ENCODE data around the gene ZNF581.

Gene ZNF581

GRCh38 chr19:55669418-55670279, 26.2 kb downstream of the ZNF581 start:
- DNase-seq = no peak

GRCh38 chr19:55670280-55671053, 27.0 kb downstream of the ZNF581 start:
- no peak for DNase-seq

- DNase-seq = no peak
Measured at GRCh38 chr19:55671054-55671378, 27.6 kb downstream of the ZNF581 start.

DNA sequence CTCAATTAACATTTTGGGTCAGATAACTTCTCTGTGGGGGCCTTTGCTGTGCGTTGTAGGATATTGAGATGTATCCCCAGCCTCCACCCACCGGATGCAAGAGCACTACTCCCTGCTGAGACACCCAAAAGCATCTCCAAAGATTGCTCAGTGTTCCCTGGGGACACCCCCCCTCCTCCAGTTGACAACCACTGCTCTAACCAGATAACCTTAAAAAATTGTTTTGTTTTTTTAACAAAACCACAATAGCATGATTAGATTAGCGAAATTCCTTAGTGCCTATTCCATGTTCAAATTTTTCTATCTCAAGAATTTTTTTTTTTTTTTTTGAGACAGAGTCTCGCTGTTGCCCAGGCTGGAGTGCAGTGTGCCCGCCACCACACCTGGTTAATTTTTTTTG, 29.0 kb downstream of the ZNF581 start:
- no peak for DNase-seq

- DNase-seq = no peak
Measured at GRCh38 chr19:55673465-55673864, 30.0 kb downstream of the ZNF581 start.

DNA sequence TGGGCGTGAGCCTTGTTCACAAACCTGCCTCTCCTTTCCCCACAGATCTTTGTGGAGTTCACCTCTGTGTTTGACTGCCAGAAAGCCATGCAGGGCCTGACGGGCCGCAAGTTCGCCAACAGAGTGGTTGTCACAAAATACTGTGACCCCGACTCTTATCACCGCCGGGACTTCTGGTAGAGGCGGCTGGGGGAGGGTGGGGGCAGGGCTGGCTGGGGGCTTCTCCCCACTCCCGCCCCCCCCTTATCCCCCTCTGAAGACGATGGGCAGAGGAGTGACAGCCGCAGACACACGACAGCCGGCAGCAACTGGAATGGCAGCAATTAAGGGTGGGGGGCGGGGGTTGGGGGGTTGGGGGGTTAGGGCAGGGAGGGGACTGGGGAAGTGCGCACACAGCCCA, 30.4 kb downstream of the ZNF581 start:
- DNase-seq = no peak

- DNase-seq = no peak
Measured at GRCh38 chr19:55674459-55674840, 31.0 kb downstream of the ZNF581 start.

GRCh38 chr19:55674841-55675660, 31.6 kb downstream of the ZNF581 start, which contains the start of gene EPN1:
Gene EPN1, plus strand, starts transcription at chr19:55675226. Its CDS starts 3,402 bp downstream, at chr19:55678628.
- DNase-seq = peak; percentile 92

- DNase-seq = no peak
Measured at GRCh38 chr19:55675661-55676354, 32.4 kb downstream of the ZNF581 start.

DNA sequence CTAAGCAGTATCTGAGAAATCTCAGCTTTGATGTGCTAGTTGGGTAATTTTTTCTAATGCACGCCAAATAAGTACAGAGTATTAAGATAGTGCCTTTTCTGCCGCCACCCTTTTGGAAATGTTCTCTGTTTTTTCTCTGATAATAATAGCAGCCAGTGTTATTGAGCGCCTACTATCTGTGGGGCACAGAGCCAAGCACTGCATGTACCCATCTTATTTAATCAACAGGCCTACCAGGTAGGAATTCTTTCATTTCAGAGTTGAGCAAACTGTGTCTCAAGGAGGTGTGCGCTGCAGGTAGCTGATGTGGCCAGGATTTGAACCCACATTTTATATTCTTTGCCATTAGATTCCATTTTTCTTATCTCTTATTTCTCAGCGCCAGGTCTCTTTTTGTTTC, 32.9 kb downstream of the ZNF581 start:
- DNase-seq = no peak

DNA sequence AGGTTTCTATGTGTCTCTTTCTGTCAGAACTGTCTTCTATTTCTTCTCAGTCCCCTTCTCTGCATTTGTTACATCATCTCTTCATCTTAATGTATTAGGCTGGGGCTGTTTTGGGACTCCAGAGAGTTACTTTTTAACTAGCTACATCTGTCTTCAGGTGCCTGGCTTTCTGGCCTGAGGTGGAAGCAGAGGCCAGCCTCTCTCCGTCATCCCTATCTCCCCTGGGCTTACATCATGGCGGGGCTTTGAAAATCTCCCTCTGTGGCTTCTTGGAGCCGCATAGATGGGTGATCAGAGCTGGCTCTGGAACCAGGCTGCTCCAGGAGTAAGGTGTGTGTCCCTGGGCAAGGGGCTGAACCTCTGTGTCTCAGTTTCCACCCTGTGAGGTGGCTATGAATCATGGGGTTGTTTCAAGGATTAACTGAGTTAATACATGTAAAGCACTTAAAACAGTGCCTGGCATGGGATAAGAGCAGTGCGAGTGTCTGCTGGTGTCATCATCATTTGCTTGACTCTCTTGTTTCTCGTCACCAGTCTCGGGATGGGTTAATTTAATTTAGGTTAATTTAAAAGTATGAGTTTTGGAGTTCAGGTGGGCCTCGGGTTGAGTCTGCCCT, 33.5 kb downstream of the ZNF581 start:
- DNase-seq = no peak

DNA sequence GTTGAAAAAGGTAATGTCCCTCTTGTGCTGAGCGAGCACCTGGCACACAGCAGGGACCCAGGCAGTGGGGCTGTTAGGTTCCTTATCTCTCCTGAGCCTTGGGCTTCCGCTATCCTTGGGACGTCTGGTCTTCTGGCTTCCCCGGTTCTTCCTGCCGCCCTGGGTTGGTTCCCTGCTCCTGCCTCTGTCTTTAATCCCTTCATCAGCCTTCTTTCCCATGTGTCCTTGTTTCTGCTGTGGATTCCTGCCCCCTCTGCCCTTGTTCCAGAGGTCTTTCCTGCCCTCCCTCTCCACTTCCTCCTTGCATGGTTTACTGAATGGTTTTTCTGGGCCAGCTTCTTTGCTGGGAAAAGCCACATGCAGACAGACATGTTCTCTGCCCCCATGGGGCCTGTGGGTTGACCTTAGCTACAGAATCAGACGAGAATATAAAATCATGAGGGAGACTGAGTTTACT, 34.2 kb downstream of the ZNF581 start:
- DNase-seq = no peak

DNA sequence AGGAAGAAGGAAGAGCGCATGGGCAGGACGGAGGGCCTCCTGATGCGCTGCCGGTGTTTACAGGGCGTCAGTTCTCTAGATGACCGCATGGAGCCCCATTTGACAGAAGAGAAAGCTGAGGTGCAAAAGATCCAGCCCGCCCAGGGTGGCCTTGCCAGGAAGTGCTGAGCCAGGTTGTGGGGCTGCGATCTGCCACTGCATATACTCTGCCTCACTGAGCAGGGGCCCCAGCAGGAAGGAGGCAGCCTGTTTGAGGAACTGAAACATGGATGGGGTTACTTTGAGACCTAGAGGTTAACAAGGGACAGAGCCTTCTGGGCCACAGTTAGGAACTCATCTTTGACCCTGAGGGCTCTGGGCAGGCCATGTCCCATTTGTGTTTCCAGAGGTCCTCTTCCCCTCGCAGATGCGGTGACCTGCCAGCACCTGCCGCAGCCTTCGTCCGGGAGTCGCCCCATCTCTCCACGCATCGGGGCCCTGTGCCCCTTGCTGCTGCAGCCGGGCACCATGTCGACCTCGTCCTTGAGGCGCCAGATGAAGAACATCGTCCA, 34.7 kb downstream of the ZNF581 start:
- no peak for DNase-seq

- DNase-seq = no peak
Measured at GRCh38 chr19:55679343-55680257, 36.2 kb downstream of the ZNF581 start.

DNA sequence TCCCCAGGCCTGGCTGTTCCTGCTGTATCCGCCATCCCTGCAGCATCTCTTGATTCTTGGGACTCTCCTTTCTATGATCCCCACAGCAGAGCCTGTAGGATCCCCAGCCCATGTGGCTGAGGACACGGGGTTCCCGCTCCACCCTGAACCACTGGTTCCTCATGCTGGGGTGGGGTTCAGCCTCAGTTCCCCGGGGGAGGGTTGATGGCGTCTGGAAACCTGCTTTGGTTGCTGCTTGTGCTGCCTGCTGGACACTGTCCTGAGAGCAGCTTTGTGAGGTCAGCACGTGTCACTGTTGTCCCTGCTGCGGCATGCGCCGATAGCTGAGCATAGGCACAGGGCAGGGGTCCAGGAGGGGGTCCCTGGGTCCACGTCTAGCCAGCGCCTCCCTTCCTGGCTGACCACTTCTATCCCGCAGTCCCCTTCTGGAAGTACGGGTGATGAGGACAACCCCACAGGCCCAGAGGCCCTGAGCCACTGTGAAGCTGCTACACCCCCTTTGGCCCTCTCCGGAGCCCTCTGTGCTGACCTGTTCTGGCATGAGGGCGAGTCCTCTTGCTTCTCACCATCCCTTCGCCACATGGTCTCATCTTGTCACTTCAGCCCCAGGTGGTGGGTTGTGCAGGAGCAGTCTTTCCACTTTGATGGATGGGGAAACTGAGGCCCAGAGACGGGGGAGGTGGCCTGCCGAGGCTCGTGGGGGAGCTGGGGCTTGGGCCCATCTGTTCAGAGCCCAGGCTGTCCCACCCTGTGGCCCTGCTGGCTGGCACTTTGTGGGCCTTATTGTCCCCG, 37.1 kb downstream of the ZNF581 start:
- no peak for DNase-seq

DNA sequence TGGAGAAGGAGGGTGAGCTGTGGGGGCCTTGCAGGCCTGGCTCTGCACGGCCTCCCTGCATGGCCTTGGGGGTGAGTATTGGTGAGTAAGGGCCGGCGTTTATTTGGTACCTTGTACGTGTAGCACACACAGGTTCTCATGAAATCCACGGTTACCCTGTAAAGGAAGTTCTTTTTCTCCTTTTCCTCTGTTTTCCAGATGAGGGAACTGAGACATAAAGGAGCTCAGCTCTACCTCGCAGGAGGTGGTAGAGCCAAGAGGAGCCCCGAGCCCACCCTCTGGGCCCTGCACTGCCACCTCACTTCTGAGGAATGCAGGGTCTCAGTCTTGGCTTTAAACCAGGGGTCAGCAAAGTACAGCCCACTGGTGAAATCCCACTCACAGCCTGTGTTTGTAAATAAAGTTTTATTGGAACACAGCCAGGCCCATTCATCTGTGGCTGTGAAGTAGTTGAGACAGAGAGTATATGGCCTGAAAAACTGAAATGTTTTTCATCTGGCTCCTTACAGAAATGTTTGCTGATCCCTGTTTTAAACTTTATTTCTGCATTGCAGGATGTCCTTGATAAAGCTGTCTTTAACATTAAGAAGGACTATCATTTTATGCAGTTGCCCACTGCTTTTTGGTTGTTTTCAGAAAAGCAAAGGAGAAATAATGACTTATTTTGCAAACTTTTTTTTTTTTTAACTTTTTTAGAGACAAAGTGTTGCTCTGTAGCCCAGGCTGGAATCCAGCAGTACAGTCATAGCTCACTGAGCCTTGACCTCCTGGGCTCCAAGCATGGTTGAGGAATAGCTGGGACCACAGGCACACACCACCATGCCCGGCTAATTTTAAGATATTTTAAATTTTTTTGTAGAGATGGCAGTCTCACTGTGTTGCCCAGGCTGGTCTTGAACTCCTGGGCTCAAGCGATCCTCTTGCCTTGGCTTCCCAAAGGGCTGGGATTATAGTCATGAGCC, 38.0 kb downstream of the ZNF581 start:
- DNase-seq = no peak

- no peak for DNase-seq
Measured at GRCh38 chr19:55683449-55684261, 40.2 kb downstream of the ZNF581 start.

Data from KG1 (cell line).